Suprapubic skin (tissue), 4 donors: ENCODE measurements around the gene ZRSR2. TPM values are rescaled to one million over a fixed set of nuclear protein-coding genes. Genes with fewer than 3 reads are reported as not detected.
"Not testable (repeated sequence)": the region's sequence is repeated elsewhere in the genome, so short reads cannot be mapped to it uniquely, and the experiment has no call there.

Source experiments
- DNase-seq, 2 donors: peaks; one replicate each; pipeline ENCODE4 v3.0.0-alpha.2; 2019; ENCODE audit warnings: low spot score in 2 of 2
- H3K27ac ChIP-seq: fragments of 200-600 bp; sonication (generic); one replicate; pipeline ENCODE4 v1.5.1; 2019
- H3K27me3 ChIP-seq: fragments of 200-600 bp; sonication (generic); one replicate; pipeline ENCODE4 v1.5.1; 2019
- H3K36me3 ChIP-seq: fragments of 200-600 bp; sonication (generic); one replicate; pipeline ENCODE4 v1.5.1; 2019
- H3K4me1 ChIP-seq: fragments of 200-600 bp; sonication (generic); one replicate; pipeline ENCODE4 v1.5.1; 2019
- H3K4me3 ChIP-seq: fragments of 200-600 bp; sonication (generic); one replicate; pipeline ENCODE4 v1.5.1; 2019; ENCODE audit warnings: mild to moderate bottlenecking
- H3K9me3 ChIP-seq: fragments of 200-600 bp; sonication (generic); one replicate; pipeline ENCODE4 v1.5.1; 2019
- EP300 ChIP-seq: sonication (generic); formaldehyde crosslinking; IDR thresholded peaks from one replicate; pipeline ENCODE4 v1.6.1; 2017; ENCODE audit warnings: antibody characterized with exemption
- POLR2A ChIP-seq, 2 donors: fragments of 450-650 bp; IDR thresholded peaks; one replicate each; pipeline ENCODE4 v1.6.1; 2017; ENCODE audit warnings: antibody characterized with exemption in 2 of 2, mild to moderate bottlenecking in 2 of 2, moderate library complexity in 2 of 2
- POLR2AphosphoS5 ChIP-seq, 3 donors: sonication (generic); formaldehyde crosslinking; IDR thresholded peaks; one replicate each; pipeline ENCODE4 v1.6.1; 2017; ENCODE audit warnings: antibody characterized with exemption in 3 of 3
- WGBS: methylation state at CpG from one replicate; pipeline ENCODE4 v1.1.5; 2018; 5-methylcytosine and 5-hydroxymethylcytosine counted together
- total RNA-seq, 4 donors: library from RNA; depleted of rRNA; stranded (reverse); fragments of >200 nt; gene quantifications; one replicate each; pipeline ENCODE4 v1.1.0, GENCODE V29; 2016
- TF ChIP-seq, protein P1 (sequence below), 2 donors: fragments of 200-600 bp in 1 of 2; fragments of 450-650 bp in 1 of 2; sonication (generic) in 1 of 2; IDR thresholded peaks; one replicate each; pipeline ENCODE4 v1.5.1; 2016 to 2019; ENCODE audit warnings: antibody characterized with exemption in 2 of 2, mild to moderate bottlenecking in 1 of 2, moderate library complexity in 1 of 2

ZRSR2 gene
- total RNA-seq, 4 donors from 2014 or later: 2.3 to 11.5 (median 6.1) TPM

GRCh38 chrX:15758140-15758539, 32.1 kb upstream of the ZRSR2 start:
- Histone ChIP-seq H3K4me3 (no peak overlapping the region), H3K9me3 (no peaks in the 10 kb centered on the region), H3K36me3 (no peaks in the 10 kb centered on the region), H3K27me3 (no peaks in the 10 kb centered on the region), H3K4me1 (no peaks in the 10 kb centered on the region), H3K27ac (no peak overlapping the region)
- TF ChIP-seq POLR2A (IDR thresholded peaks at IDR 0.05) (no peak), EP300 (no peak), POLR2AphosphoS5 (IDR thresholded peaks at IDR 0.05) (no peak)
- TF ChIP-seq, protein P1, sequence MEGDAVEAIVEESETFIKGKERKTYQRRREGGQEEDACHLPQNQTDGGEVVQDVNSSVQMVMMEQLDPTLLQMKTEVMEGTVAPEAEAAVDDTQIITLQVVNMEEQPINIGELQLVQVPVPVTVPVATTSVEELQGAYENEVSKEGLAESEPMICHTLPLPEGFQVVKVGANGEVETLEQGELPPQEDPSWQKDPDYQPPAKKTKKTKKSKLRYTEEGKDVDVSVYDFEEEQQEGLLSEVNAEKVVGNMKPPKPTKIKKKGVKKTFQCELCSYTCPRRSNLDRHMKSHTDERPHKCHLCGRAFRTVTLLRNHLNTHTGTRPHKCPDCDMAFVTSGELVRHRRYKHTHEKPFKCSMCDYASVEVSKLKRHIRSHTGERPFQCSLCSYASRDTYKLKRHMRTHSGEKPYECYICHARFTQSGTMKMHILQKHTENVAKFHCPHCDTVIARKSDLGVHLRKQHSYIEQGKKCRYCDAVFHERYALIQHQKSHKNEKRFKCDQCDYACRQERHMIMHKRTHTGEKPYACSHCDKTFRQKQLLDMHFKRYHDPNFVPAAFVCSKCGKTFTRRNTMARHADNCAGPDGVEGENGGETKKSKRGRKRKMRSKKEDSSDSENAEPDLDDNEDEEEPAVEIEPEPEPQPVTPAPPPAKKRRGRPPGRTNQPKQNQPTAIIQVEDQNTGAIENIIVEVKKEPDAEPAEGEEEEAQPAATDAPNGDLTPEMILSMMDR (IDR thresholded peaks at IDR 0.05): no peak
- no peak for DNase-seq
- 86% methylated on average over 4 of the region's 4 CpGs for WGBS

DNA sequence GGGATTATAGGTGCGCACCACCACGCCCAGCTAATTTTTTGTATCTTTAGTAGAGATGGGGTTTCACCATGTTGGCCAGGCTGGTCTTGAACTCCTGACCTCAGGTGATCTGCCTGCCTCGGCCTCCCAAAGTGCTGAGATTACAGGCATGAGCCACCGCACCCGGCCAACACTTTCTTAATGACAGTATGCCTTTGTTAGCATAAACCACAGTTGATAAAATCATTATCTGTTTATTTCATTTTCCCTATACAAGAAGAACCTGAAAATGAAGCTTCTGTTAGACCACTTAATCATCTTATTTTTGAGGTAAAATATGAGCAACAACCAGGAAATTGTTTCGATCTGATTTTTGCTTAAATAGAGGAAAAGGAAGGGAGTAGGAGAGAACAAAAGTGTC, 30.4 kb upstream of the ZRSR2 start:
- not testable (repeated sequence) for DNase-seq, H3K4me1 ChIP-seq, H3K27ac ChIP-seq, H3K9me3 ChIP-seq, H3K27me3 ChIP-seq, H3K4me3 ChIP-seq, H3K36me3 ChIP-seq
- WGBS: 87% methylated on average over 6 of the region's 6 CpGs

DNA sequence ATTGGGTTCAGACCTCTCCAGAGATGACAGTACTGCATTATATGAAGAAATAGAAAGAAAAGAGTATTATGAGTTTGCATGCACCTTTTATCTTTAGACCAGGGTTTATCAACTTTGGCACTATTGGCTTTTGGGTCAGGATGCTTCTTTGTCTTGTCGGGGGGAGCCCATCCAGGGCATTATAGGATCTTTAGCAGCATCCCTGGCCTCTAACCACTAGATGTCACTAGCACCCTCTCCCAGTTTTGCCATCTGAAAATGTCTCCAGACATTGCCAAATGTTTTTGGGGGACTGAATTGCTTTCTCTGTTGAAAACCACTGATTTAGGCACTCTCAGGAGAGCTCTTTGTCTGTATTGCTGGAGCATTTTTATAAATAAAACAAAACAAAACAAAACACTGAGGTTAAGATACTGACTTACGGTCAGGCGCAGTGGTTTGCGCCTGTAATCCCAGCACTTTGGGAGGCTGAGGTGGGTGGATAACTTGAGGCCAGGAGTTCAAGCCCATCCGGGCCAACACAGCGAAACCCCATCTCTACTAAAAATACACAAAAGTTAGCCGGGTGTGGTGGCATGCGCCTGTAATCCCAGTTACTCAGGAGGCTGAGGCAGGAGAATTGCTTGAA, 28.6 kb upstream of the ZRSR2 start:
- 85% methylated on average over 8 of the region's 8 CpGs for WGBS
- Histone ChIP-seq H3K4me1 (no peaks in the 10 kb centered on the region), H3K9me3 (no peaks in the 10 kb centered on the region), H3K36me3 (no peaks in the 10 kb centered on the region), H3K27ac (no peak overlapping the region), H3K4me3 (no peak overlapping the region), H3K27me3 (no peaks in the 10 kb centered on the region)
- TF ChIP-seq POLR2AphosphoS5 (IDR thresholded peaks at IDR 0.05) (no peak), POLR2A (IDR thresholded peaks at IDR 0.05) (no peak)
- TF ChIP-seq, protein P1 (IDR thresholded peaks at IDR 0.05): peak; percentile 9 to 46
- DNase-seq: no peak

- H3K4me3 ChIP-seq: no peak overlapping the region
- WGBS: 84% methylated on average over 4 of the region's 4 CpGs
- H3K9me3 ChIP-seq: no peaks in the 10 kb centered on the region
- H3K4me1 ChIP-seq: no peaks in the 10 kb centered on the region
- DNase-seq: no peak
- no peak overlapping the region for H3K27ac ChIP-seq
- H3K27me3 ChIP-seq: no peaks in the 10 kb centered on the region
- H3K36me3 ChIP-seq: peaks cover 5% of the 10 kb centered on the region
- no peak for TF ChIP-seq EP300
- no peak for TF ChIP-seq POLR2AphosphoS5 (IDR thresholded peaks at IDR 0.05)
Measured at GRCh38 chrX:15769300-15769954, 20.9 kb upstream of the ZRSR2 start.

- no peak overlapping the region for H3K27ac ChIP-seq
- no peaks in the 10 kb centered on the region for H3K9me3 ChIP-seq
- peaks cover 19% of the 10 kb centered on the region for H3K36me3 ChIP-seq
- no peak overlapping the region for H3K4me3 ChIP-seq
- H3K27me3 ChIP-seq: no peaks in the 10 kb centered on the region
- DNase-seq: no peak
- TF ChIP-seq POLR2AphosphoS5 (IDR thresholded peaks at IDR 0.05): no peak
- TF ChIP-seq POLR2A (IDR thresholded peaks at IDR 0.05): no peak
- TF ChIP-seq EP300: no peak
- WGBS: 81% methylated on average over 13 of the region's 13 CpGs
- H3K4me1 ChIP-seq: no peaks in the 10 kb centered on the region
Measured at GRCh38 chrX:15781961-15782699, 8.2 kb upstream of the ZRSR2 start.

DNA sequence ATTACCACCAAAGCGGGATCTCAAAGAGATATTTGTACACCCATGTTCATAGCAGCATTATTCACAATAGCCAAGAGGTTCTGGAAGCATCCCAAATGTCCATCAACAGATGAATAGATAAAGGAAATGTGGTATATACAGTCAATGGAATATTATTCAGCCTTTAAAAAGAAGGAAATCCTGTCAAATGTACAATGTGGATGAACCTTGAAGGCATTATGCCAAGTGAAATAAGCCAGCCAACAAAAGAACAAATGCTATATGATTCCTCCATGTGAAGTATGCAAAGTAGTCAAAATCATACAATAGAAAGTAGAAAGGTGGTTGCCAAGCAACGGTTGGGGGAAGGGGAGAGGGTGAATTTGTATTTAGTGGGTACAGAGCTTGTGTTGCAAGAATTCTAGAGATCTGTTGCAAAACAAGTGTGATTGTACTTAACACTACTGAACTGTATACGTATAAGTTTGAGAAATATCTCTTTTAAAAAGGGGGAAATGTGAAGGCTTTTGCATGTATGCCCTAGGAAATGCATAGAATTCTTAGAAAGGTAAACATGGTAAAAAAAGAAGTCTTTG, 5.0 kb upstream of the ZRSR2 start:
- TF ChIP-seq, protein P1 (IDR thresholded peaks at IDR 0.05): no peak
- TF ChIP-seq POLR2AphosphoS5 (IDR thresholded peaks at IDR 0.05) (no peak), EP300 (no peak), POLR2A (IDR thresholded peaks at IDR 0.05) (no peak)
- Histone ChIP-seq H3K36me3 (peaks cover 11% of the 10 kb centered on the region), H3K4me1 (peaks cover 5% of the 10 kb centered on the region), H3K4me3 (no peak overlapping the region), H3K27me3 (no peaks in the 10 kb centered on the region), H3K9me3 (no peaks in the 10 kb centered on the region), H3K27ac (no peak overlapping the region)
- no peak for DNase-seq
- WGBS: 93% methylated on average over 3 of the region's 3 CpGs
